Transverse colon (tissue), 4 donors: Measurements from ENCODE around the gene PKP4. TPM values are rescaled to one million over a fixed set of nuclear protein-coding genes. Genes with fewer than 3 reads are reported as not detected.

Experiments used
- DNase-seq: peaks from one replicate; pipeline ENCODE4 v3.0.0-alpha.2; 2019
- H3K27ac ChIP-seq, 4 donors: fragments of 200-600 bp; sonication (generic); 2 replicates each; pipeline ENCODE4 v1.5.1; 2016 to 2018; ENCODE audit warnings: inconsistent platforms in 4 of 4
- H3K27me3 ChIP-seq: fragments of 200-600 bp; sonication (generic); 2 replicates; pipeline ENCODE4 v1.5.1; 2017; ENCODE audit warnings: inconsistent platforms
- H3K36me3 ChIP-seq, 4 donors: fragments of 200-600 bp; sonication (generic); 2 replicates each; pipeline ENCODE4 v1.5.1; 2017 to 2019; ENCODE audit warnings: inconsistent platforms in 4 of 4
- H3K4me1 ChIP-seq, 4 donors: fragments of 200-600 bp; sonication (generic); 2 replicates each; pipeline ENCODE4 v1.5.1; 2017 to 2020; ENCODE audit warnings: inconsistent platforms in 4 of 4
- H3K4me3 ChIP-seq, 4 donors: fragments of 200-600 bp; sonication (generic); 1 replicate in 1 of 4; 2 replicates in 3 of 4; pipeline versions ENCODE4 v1.5.1 to v1.6.1; 2017 to 2019; ENCODE audit warnings: inconsistent platforms in 4 of 4
- H3K9me3 ChIP-seq, 2 donors: fragments of 200-600 bp; sonication (generic); 2 replicates each; pipeline ENCODE4 v1.5.1; 2017 to 2019; ENCODE audit warnings: inconsistent platforms in 2 of 2
- EP300 ChIP-seq: sonication (generic); formaldehyde crosslinking; IDR thresholded peaks from one replicate; pipeline ENCODE4 v1.6.1; 2017; ENCODE audit warnings: antibody characterized with exemption, low read depth
- POLR2A ChIP-seq: fragments of 450-650 bp; IDR thresholded peaks from one replicate; pipeline ENCODE4 v1.6.1; 2016; ENCODE audit warnings: antibody characterized with exemption, mild to moderate bottlenecking, moderate library complexity
- POLR2AphosphoS5 ChIP-seq, 3 donors: sonication (generic); formaldehyde crosslinking; IDR thresholded peaks; one replicate each; pipeline ENCODE4 v1.6.1; 2016; ENCODE audit warnings: antibody characterized with exemption in 3 of 3
- WGBS, 2 donors: methylation state at CpG; one replicate each; pipeline ENCODE4 v1.1.5; 2018; ENCODE audit warnings: low coverage in 1 of 2; 5-methylcytosine and 5-hydroxymethylcytosine counted together
- in situ Hi-C, 4 donors: fragments of 200-750 bp; cut with MboI; loops; one replicate each; pipeline versions ENCODE4 v1.15.0 to v1.15.1; 2017; ENCODE audit warnings: low sequenced_read_pairs in 3 of 4, low pct_ligation_motif_present in 1 of 4, low pct_unique_long_range_greater_than_20kb in 1 of 4
- intact Hi-C: fragments of 100-400 bp; cut with DNase I; formaldehyde crosslinking; loops from one replicate; pipeline ENCODE4 v1.15.1; 2023; ENCODE audit warnings: low total_unique reads
- small RNA-seq, 4 donors: library from RNA; depleted of rRNA; stranded (forward); fragments of <200 nt; gene quantifications; one replicate each; pipeline ENCODE3, GENCODE V24; 2016
- total RNA-seq, 4 donors: library from RNA; depleted of rRNA; stranded (reverse); fragments of >200 nt; gene quantifications; one replicate each; pipeline ENCODE4 v1.1.0, GENCODE V29; 2016
- TF ChIP-seq, protein P1 (sequence below), 5 experiments: fragments of 200-600 bp in 3 of 5; fragments of 450-650 bp in 2 of 5; sonication (generic) in 3 of 5; IDR thresholded peaks; 1 replicate in 2 of 5; 2 replicates in 3 of 5; pipeline ENCODE4 v1.5.1; 2016 to 2017; ENCODE audit warnings: antibody characterized with exemption in 5 of 5, inconsistent platforms in 3 of 5, mild to moderate bottlenecking in 2 of 5, moderate library complexity in 1 of 5

PKP4 gene
- total RNA-seq, 4 donors from 2014 or later = 28.1 to 70.3 (median 58.3) TPM

DNA sequence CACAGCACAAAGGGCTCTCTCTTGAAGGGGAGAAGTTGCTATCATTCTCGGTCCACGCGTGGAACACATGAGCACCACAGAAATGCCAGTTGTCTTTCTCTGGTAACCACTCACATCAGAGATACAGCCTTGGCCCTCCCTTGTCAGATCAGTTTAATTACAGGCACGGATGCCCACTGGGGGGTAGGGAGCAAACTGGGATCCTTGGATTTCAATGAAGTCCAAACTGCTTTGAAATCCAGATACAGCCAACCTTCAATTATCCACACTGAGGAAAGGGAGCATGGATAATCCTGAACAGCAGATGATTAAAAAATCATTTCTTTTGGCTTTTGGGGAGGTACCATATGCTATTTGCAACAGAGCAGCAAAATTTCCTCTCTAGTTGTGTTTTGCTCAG, 274.6 kb downstream of the PKP4 start:
- no peak overlapping the region for H3K27ac ChIP-seq
- no peaks in the 10 kb centered on the region for H3K36me3 ChIP-seq
- in situ Hi-C loops = no loop called here
- TF ChIP-seq, protein P1, sequence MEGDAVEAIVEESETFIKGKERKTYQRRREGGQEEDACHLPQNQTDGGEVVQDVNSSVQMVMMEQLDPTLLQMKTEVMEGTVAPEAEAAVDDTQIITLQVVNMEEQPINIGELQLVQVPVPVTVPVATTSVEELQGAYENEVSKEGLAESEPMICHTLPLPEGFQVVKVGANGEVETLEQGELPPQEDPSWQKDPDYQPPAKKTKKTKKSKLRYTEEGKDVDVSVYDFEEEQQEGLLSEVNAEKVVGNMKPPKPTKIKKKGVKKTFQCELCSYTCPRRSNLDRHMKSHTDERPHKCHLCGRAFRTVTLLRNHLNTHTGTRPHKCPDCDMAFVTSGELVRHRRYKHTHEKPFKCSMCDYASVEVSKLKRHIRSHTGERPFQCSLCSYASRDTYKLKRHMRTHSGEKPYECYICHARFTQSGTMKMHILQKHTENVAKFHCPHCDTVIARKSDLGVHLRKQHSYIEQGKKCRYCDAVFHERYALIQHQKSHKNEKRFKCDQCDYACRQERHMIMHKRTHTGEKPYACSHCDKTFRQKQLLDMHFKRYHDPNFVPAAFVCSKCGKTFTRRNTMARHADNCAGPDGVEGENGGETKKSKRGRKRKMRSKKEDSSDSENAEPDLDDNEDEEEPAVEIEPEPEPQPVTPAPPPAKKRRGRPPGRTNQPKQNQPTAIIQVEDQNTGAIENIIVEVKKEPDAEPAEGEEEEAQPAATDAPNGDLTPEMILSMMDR (IDR thresholded peaks at IDR 0.05) = no peak
- TF ChIP-seq POLR2AphosphoS5 (IDR thresholded peaks at IDR 0.05) (no peak), EP300 (no peak), POLR2A (no peak)
- no peaks in the 10 kb centered on the region for H3K9me3 ChIP-seq
- 99% methylated on average over 4 of the region's 4 CpGs; no CpG with 5 or more reads in 1 of the 2 donors for WGBS, 2 donors
- no peaks in the 10 kb centered on the region for H3K4me1 ChIP-seq
- peaks cover 6% of the 10 kb centered on the region for H3K27me3 ChIP-seq
- no peak for DNase-seq
- intact Hi-C loops = no loop called here
- no peak overlapping the region for H3K4me3 ChIP-seq

Small RNAs within 50 kb of the gene (small RNA-seq; reads per million reads assigned to genes)
- 0 reads per million in 4 donors for gene AC005042.3
- 0 reads per million in 4 donors for gene RN7SL393P

Other genes starting within 250 kb of the PKP4 start
- gene CCDC148, start 199 bp upstream of the PKP4 start, total RNA-seq = under 1 TPM in 1 of 4 donors, not detected in 3; 0.48 TPM